ENCODE results near the gene MLX. TPM values are rescaled to one million over a fixed set of nuclear protein-coding genes. Genes with fewer than 3 reads are reported as not detected.

Gene MLX
- total and polyA plus RNA-seq, 2 of the 8 experiments (the other 6 are each of a cell fraction or from before 2014, with no cell fraction given) = 27.0 to 27.5 TPM

DNA sequence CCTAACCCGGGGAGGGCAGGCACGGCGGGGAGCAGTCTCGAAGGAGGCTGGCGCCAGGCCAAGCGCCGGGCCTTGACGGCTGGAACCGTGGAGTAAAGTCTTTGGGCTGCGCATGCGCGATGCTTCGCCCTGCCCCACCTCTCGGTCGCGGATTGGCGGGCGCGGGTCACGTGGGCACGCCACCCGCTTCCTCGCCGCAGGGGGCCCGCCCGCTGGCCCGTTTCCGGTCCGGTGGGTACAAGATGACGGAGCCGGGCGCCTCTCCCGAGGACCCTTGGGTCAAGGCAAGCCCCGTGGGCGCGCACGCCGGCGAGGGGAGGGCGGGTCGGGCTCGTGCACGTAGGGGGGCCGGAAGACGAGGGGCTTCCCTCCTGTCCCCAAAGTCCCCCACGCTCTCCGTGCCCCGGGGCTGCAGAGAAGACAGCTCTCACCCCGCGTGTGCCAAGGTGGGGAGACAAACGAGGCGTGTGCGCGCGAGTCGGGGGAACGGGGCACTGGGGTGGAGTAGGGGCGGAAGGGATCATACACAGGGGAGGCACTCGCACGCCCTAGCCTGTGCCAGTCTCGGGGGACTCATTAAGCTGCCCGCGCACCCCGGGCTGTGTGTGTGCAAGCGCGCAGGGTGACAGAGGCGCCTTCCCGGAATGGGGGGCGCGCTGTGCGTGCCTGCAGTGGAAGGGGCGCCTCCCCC lies at the start of gene MLX (continued):
- no peak for TF ChIP-seq SAP30 (IDR thresholded peaks at IDR 0.05; ENCODE audit: insufficient read depth, insufficient replicate concordance, low read length)
